HG03521 (cell line): ENCODE measurements around the gene SDR39U1.

ENCODE experiments used
- ATAC-seq: cut with Tn5 transposase; IDR thresholded peaks from one replicate; pipeline ENCODE4 v1.9.1; 2021; ENCODE audit warnings: mild to moderate bottlenecking, moderate library complexity; ENCODE audit not compliant: unreplicated experiment

The SDR39U1 gene

DNA sequence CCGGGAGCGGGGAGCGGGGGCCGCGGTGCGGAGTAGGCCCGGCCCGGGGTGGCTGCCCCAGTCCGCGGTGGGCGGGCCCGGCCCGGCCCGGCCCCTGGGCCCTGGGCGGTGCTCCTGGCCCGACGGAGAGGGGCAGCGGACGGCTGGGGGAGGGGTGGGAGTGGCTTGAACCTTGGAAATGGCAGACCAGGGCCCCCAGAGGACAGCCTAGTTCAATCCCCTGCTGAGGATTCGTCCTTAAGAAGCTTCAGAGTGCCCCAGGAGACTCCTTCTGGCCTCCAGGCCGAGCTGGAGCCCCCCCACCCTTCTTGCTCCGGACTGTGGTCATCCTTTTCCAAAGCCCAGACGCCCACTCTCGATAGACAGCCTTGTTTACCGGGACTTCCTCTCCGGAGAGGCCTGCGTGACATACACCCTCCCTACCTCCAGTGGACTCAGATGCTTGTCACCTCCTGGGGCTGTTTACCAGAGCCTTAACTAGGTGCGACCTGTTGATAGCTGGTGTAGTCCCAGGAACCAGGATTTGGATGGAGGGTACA lies 12.4 kb downstream of the SDR39U1 start:
- ATAC-seq = peak; percentile 41

DNA sequence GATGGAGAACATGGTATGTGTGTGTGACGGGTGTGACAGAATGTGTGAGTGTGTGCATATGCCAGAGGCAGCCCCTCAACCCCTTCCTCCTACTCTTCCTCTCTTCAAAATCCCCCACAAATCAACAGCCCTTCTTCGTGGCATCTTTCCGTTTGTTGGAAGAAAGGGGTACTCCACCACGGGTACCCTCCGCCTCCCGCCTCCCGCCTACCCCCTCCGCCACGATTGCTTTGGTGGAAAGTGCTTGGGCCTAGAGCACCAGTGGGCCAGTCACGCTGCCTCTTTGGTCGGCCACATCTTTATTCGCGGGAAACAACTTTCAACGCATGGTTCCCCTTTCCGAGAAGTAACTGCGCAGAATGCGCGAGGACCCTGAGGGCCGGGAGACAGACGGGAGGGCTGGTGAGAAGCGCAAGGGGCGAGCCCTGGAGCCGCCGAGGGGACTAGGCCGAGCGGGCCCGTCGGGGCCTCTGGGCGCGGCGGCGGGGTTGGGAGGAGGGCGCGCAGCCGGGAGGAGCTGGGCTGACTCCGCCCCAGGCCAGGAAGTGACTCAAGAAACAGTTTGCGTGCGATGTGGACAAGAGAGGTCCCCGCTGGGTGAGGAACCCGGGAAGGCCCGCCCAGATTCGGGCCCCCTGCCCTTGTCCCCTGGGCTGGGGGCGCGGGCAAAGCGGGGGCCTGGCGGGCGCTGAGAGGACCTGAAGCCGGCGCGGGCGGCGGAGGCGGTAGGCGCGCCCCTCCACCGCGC lies 13.0 kb downstream of the SDR39U1 start, which contains the start of the genes CBLN3 and KHNYN:
Gene CBLN3, minus strand, starts transcription at position 274 of the 748 bp plus-strand sequence. CDS start 614 bp downstream, outside the sequence.
Gene KHNYN, plus strand, starts transcription at position 560 of the 748 bp plus-strand sequence. CDS start 777 bp downstream, outside the sequence.
- peak; percentile 80 for ATAC-seq

DNA sequence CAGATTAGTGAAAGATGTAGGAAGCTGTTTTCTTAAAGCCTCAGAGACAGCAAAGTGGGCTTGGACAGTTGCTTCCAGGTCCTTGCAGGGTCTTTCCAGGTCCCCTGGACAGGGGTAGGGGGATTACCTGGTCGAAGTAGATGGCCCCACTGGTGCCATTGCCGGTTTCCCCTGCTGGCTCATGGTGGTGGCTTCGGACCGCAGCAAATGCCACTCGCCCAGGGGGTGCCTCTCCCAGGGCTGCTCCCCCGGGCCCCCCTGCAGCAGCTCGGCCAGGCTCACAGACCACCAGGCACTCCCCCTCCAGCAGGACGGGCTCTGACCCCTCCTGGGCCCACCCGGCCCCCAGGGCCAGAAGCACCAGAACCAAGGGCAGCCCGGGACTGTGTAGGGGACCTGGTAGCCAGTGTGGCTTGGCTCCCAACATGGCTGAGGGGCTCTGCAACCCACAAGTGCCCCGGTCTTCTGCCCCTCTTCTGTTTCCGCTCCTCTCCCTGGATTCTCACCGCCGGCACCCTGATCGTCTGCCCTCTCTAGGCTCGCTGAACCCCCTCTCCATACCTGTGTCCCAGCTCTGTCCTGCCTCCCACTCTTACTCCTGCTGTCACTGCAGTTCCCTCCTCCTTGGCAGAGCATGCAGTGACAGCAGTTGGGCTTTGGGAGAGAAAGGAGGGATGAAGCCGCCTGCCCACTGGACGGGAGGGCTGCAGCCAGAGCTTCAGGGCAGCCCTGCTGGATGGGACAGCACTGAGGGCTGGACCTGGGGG lies 13.8 kb downstream of the SDR39U1 start:
- no peak for ATAC-seq

DNA sequence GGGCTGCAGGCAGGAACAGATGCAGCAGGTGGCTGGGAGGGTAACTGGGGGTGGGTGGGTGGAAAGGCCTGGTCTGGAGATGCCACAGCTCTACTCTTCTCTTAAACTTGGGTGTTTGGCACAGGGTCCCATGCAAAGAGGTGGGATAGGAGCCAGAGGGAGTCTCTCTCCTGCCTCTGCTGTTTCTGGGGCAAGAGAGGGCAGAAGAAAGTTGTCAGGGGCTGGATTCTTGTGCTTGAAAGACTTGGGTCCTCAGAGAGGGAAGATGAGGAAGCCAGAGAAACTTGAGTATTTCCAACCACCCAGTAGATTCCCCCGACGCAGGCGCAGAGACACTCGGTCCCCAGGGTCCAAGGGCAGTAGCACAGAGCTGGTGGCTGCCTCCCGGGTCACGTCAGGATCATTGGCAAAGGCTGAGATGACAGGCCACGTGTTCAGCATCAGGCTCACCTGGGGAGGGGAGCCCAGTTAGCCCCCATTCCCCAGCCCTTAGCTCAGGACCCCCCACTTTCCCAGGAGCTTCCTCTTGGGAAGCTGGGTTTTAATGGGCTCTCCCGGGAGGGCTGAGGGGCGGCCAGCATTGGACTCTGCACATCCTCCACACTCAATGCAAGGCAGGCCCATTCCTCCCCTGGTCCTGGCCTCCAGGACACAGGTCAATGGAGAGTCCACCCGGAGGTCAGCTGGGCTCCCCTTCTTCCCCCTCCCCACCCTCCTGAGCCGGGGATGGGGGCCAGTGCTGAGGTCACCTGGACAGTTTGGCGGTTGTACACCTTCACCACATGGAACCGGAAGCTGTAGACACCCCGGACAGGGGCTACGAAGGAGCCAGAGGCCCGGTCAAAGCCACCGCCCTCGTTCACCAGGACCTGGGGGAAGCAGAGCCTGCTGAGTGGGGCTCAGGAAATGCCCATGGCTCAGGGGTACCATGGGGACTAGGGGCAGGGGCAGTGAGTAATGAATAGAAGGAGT lies 14.8 kb downstream of the SDR39U1 start:
- no peak for ATAC-seq

DNA sequence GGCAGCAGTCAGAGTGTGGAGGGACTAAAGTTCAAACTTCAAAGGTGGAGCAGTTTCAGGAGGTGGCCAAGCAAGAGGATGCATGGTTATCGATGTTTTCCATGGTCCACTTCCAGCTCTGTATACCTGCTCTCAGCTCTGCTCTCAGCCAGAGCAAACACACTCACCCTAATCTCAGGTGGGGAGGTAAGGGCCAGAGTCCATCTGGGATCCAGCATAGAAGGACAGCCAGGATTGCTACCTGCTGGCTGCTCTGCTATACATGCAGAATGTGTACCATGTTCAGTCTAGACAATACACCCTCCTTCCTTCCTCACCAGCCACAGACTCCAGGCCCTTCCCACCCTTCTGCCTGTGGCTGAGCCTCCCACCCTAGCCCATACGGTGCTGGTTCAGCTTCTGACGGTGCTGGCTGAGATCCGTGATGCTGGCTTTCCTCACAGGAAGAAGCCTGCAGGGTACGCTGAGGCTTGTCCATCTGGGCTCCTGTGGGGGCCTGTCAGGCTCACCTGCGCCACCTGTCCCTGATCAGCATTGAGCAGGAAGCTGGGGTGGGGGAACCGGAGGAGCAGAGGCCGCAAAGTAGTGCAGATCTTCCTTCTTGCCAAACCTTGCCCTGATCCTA lies 15.6 kb downstream of the SDR39U1 start:
- ATAC-seq = no peak

DNA sequence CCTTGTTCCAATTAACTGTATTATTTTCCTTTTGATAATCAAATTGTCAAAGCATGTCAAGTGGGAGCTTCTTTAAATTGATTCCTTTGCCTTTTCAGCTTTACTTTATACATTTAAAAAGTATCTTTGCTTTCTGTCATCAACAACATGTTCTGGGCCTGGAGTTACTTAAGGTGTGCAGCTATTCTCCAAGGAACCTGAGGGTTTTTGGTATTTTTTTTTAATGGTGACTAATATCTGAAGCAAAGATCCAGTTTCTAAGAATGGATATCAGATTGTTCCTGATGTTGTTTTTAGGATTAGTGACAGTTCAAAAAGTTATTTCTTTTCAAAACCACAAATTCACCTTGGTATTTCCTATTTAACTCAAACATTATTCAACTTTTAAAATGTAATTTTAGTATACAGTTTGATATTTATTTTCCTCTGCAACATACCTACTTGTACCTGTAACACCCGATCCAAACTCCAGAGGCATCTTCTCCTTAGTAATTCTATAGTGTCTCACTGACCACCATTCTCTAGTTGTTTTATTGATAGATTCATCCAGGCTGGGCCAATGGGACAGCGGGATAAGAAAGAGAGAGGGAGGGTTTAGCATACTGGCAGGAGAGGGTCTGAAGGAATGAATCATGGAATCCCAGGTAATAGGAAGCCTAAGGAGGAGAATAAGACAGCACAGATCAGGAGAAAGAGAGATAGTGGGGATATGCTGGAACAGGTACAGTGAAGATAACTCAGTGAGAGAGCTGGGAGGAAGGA lies 16.2 kb downstream of the SDR39U1 start:
- no peak for ATAC-seq

DNA sequence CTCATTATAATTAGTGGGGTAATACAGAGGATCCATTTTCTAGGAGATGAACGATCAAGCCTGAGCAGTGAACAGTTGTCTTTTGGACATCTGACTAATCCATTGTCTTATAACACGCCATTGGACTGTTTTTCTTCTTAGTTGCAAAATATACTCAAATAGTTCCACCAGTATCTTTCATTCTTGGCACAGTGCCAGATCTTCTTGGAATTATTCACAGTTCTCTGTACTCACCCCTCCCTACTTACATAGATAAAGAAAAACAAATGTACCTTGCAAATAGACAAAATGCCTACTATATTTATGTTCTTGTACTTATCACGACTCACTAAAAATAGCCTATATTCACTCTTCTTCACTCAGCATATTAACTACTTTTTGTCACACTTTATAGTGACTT lies 16.9 kb downstream of the SDR39U1 start:
- ATAC-seq = no peak

DNA sequence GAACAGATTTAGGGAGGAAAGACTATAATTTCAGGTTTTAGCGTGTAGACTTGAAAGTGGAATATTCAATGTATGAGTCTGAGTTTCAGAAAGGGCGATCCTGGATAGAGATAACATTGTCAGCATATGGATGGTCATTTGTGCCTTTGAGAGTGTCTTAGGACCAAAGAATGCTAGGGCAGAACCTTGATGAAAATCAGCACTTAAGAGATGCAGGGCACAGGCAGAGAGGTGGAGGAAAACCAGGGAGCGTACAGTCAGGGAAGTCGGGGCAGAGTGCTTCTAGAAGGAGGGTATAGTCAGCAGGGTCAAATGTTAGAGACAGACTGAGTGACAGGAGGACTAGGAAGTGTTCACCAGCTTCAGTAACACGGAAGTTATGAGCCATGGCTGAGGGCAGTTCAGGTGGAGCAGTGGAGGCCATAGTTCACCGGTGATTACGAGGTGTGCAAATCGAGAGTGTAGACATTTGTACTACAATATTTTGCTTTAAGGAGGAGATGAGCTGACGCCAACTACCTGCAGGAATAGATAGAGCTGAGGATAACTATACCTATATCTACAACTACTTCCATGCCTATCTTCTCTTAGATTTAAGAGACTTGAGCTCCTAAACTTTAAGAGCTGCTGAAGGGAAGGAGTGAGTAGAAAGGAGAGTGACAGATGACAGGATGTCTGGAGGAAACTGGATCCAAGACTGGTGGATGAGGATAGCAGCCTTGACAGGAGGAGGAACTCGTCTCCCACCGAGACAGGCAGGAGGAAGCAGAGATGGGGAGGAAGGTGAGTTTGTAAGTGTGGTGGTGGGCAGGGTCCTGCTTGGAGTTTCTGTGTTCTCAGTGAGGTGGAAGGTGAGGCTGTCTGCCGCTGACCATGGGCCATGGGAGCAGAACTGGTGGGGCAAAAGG lies 19.6 kb downstream of the SDR39U1 start:
- no peak for ATAC-seq

DNA sequence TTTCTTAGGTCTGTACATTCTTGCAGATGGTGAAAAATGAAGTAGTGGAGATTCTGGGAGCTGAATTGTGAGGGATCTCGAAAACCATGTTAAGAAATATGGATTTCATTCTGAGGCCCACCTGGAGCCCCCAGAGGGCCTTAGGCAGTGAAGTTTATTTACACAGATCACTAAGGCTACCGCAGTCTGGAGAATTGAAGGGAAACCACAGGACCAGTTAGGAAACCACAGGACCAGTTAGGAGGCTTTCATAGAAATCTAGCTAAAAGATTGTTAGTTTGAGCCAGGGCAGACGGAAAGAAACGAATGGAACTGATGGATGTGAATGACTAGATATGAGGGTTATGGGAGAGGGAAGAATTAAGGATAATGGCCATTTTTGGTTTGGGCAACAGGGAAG lies 20.3 kb downstream of the SDR39U1 start:
- no peak for ATAC-seq

DNA sequence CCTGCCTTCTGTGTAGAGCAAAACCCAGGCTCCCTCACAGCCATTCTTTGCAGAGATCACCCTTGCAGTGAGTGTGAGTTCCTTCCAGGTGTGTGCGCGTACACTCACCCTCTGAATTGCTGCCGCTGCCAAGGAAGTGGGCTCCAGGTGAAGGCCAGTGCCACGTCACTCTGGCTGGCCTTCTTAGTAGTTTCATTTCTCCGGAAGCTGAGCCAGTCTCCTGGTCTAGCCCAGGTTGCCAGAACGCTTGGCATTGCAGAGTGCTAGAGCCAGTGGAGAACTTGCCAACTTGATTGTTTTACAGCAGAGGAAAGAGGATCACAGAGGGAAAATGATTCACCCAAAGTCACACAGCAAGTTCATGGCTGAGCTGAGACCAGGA lies 24.1 kb downstream of the SDR39U1 start:
- ATAC-seq = no peak

DNA sequence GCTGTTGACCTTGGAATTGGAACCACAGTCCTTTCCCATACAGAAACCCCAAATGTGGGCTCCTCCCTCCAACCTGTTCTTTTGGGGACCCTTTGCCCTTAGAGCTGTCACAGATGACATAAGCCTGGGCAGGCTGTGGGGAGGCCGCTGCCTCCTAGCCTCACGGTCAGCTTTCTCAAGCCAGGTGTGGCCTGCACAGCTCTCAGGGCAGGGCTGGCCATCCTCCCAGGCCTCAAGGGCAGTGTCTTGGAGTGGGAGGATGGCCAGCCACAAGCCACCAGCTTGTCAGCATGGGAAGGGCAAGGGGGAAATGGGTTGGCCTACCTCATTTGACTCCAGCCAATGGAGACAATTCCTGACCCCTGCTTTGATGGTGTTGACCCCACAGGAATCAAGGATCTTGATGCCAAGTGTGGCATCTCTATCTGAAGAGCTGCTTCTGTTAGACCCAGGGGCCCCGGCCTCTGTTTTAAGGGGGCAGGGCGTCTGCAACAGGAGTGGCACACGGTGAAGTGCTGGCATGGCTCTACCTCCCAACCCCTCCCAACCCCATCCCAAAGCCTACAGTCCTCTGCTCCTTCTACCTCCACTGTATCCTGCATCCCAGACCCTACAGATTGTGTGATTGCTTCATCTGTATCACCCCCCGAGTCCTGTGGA lies 24.6 kb downstream of the SDR39U1 start:
- no peak for ATAC-seq

DNA sequence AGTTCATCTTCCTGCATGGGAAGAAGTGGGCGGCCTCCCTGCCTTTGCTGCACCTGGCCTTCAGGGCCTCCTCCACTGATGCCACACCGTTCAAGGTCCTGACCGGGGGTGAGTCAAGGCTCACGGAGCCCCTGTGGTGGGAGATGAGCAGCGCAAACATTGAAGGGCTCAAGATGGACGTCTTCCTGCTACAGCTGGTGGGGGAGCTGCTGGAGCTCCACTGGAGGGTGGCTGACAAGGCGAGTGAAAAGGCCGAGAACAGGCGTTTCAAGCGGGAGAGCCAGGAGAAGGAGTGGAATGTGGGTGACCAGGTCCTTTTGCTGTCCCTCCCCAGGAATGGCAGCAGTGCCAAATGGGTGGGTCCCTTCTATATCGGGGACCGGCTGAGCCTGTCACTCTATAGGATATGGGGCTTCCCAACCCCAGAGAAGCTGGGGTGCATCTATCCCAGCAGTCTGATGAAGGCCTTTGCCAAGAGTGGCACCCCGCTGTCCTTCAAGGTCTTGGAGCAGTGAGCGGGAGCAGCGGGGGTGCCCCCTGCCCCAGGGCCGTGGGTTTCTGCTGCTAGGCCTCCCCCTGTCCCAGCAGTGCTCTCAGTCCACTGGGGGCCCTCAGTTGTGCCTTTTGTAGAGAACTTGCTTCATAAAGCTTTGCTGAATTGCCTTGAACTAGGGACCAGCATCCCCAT lies 25.5 kb downstream of the SDR39U1 start:
- ATAC-seq = no peak

DNA sequence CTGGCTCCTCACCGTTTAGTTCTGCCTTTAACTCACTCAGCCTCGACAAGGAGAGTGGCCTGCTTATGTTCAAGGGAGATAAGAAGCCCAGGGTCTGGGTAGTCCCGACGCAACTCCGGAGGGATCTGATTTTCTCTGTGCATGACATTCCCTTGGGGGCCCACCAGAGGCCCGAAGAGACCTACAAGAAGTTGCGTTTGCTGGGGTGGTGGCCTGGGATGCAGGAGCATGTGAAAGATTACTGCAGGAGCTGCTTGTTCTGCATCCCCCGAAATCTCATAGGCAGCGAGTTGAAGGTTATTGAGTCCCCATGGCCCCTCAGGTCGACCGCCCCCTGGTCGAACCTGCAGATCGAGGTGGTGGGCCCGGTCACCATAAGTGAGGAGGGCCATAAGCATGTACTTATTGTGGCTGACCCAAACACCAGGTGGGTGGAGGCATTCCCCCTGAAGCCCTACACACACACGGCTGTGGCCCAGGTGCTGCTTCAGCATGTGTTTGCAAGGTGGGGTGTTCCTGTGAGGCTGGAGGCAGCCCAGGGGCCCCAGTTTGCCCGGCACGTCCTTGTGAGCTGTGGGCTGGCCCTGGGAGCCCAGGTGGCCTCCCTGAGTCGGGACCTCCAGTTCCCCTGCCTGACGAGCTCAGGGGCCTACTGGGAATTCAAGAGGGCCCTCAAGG lies 26.2 kb downstream of the SDR39U1 start:
- ATAC-seq = no peak

DNA sequence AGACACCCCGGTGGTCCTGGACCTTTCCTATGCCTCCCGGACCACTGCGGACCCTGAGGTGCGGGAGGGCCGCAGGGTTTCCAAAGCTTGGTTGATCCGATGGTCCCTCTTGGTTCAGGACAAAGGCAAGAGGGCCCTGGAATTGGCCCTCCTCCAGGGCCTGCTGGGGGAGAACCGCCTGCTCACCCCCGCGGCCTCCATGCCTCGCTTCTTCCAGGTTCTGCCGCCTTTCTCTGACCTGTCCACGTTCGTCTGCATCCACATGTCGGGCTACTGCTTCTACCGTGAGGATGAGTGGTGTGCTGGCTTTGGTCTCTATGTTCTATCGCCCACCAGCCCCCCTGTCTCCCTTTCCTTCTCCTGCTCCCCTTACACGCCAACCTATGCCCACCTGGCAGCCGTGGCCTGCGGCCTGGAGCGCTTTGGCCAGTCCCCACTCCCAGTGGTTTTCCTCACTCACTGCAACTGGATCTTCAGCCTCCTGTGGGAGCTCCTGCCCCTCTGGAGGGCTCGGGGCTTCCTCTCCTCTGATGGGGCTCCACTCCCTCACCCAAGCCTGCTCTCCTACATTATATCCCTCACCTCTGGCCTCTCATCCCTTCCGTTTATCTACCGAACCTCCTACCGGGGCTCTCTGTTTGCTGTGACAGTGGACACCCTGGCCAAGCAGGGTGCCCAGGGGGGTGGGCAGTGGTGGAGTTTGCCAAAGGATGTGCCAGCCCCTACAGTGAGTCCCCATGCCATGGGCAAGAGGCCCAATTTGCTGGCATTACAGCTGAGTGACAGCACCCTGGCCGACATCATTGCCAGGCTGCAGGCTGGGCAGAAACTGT lies 26.9 kb downstream of the SDR39U1 start:
- no peak for ATAC-seq

DNA sequence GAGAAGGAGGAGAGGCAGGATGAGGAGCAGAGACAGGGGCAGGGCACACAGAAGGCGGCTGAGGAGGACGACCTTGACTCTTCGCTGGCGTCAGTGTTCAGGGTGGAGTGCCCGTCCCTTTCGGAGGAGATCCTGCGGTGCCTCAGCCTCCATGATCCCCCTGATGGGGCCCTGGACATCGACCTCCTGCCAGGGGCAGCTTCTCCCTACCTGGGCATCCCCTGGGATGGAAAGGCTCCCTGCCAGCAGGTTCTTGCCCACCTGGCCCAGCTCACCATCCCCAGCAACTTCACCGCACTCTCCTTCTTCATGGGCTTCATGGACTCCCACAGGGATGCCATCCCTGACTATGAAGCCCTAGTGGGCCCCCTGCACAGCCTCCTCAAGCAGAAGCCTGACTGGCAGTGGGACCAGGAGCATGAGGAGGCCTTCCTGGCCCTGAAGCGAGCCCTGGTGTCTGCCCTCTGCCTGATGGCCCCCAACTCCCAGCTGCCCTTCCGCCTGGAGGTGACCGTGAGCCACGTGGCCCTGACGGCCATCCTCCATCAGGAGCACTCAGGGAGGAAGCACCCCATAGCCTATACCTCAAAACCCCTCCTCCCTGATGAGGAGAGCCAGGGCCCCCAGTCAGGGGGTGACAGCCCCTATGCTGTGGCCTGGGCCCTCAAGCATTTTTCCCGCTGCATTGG lies 27.7 kb downstream of the SDR39U1 start:
- no peak for ATAC-seq
